Fibroblast of lung (primary cell): ENCODE measurements around the gene MPP3. TPM values are rescaled to one million over a fixed set of nuclear protein-coding genes. Genes with fewer than 3 reads are reported as not detected.

Experiments used
- DNase-seq, 2 donors: peaks; one replicate each; pipeline versions ENCODE4 v3.0.0 to v3.0.0-alpha.2; 2010; ENCODE audit warnings: low read depth in 2 of 2
- H2AFZ ChIP-seq: 2 replicates; pipeline ENCODE4 v1.5.1; 2012; ENCODE audit warnings: low read length, control low read depth, inconsistent platforms
- H3K27ac ChIP-seq: 2 replicates; pipeline ENCODE4 v1.5.1; 2011; ENCODE audit warnings: low read length, control low read depth; ENCODE audit not compliant: insufficient read depth
- H3K27me3 ChIP-seq: 2 replicates; pipeline ENCODE4 v1.5.1; 2011; ENCODE audit warnings: mild to moderate bottlenecking, low read length; ENCODE audit not compliant: control insufficient read depth, insufficient read depth
- H3K36me3 ChIP-seq: 2 replicates; pipeline ENCODE4 v1.5.1; 2011; ENCODE audit warnings: low read length; ENCODE audit not compliant: control insufficient read depth, insufficient read depth
- H3K4me1 ChIP-seq: 2 replicates; pipeline ENCODE4 v1.5.1; 2011; ENCODE audit warnings: low read length; ENCODE audit not compliant: control insufficient read depth, insufficient read depth; ENCODE audit errors: extremely low read depth
- H3K4me2 ChIP-seq: 2 replicates; pipeline ENCODE4 v1.5.1; 2011; ENCODE audit warnings: low read length, control low read depth; ENCODE audit not compliant: insufficient read depth; ENCODE audit errors: extremely low read depth
- H3K4me3 ChIP-seq, 4 experiments: fragments of 200-600 bp in 1 of 4; sonication (generic) in 1 of 4; replicated peaks in 1 of 4; 2 replicates each; pipeline ENCODE4 v1.5.1; 2011 to 2016; ENCODE audit warnings: low read length in 4 of 4, low read depth in 3 of 4, mild to moderate bottlenecking in 3 of 4, control low read depth in 2 of 4, inconsistent platforms in 1 of 4, mixed read lengths in 1 of 4; ENCODE audit not compliant: insufficient read depth in 1 of 4; ENCODE audit errors: control extremely low read depth in 1 of 4
- H3K79me2 ChIP-seq: 2 replicates; pipeline ENCODE4 v1.5.1; 2012; ENCODE audit warnings: mild to moderate bottlenecking, low read length, inconsistent platforms; ENCODE audit not compliant: control insufficient read depth, insufficient read depth
- H3K9ac ChIP-seq: 2 replicates; pipeline ENCODE4 v1.5.1; 2011; ENCODE audit warnings: mild to moderate bottlenecking, low read length, control low read depth; ENCODE audit not compliant: insufficient read depth
- H3K9me3 ChIP-seq: 2 replicates; pipeline ENCODE4 v1.5.1; 2012; ENCODE audit warnings: low read depth, low read length; ENCODE audit not compliant: control insufficient read depth, insufficient read depth
- H4K20me1 ChIP-seq: 2 replicates; pipeline ENCODE4 v1.5.1; 2011; ENCODE audit warnings: low read length; ENCODE audit not compliant: control insufficient read depth, insufficient read depth; ENCODE audit errors: extremely low read depth
- CTCF ChIP-seq, 2 donors: IDR thresholded peaks in 1 of 2; conservative IDR thresholded peaks in 1 of 2; 1 replicate in 1 of 2; 2 replicates in 1 of 2; pipeline ENCODE4 v1.5.1; 2011 to 2012; ENCODE audit warnings: low read length in 2 of 2, control low read depth in 1 of 2, inconsistent platforms in 1 of 2, low read depth in 1 of 2, mild to moderate bottlenecking in 1 of 2
- EZH2 ChIP-seq: IDR thresholded peaks from 2 replicates; pipeline ENCODE4 v1.5.1; 2012; ENCODE audit warnings: low read length, control low read depth, mild to moderate bottlenecking; ENCODE audit errors: missing control alignments
- polyA minus RNA-seq: library from RNA; depleted of rRNA, polyadenylated mRNA; stranded (reverse); fragments of >200 nt; gene quantifications from 2 replicates; pipeline ENCODE4 v1.2.3, GENCODE V29; 2011; ENCODE audit warnings: low replicate concordance
- polyA plus RNA-seq, 2 donors: library from polyadenylated mRNA; depleted of rRNA in 1 of 2; stranded (reverse) in 1 of 2; unstranded in 1 of 2; fragments of >200 nt; gene quantifications; 2 replicates each; pipeline ENCODE4 v1.2.1, GENCODE V29; 2011 to 2012; ENCODE audit warnings: missing spikeins in 1 of 2
- total RNA-seq: library from RNA; depleted of rRNA; stranded (reverse); fragments of >200 nt; gene quantifications from 2 replicates; pipeline ENCODE4 v1.2.1, GENCODE V29; 2014

MPP3 gene
- total RNA-seq (4.4 and 6.9 TPM in 2 replicates), polyA plus RNA-seq (4.6 and 5.7 TPM in 2 replicates), polyA minus RNA-seq (6.9 and 9.6 TPM in 2 replicates)
- polyA plus RNA-seq (2012) = 4.0 and 4.1 TPM in 2 replicates

- peak within 1 kb of the TSS; percentile 34 to 68 (median 58) for H3K4me3 ChIP-seq
- H3K4me2 ChIP-seq = peak within 1 kb of the TSS; percentile 88
- H3K36me3 ChIP-seq = peaks cover 14% of the 10 kb centered on the region
- TF ChIP-seq CTCF (conservative IDR thresholded peaks at IDR 0.05 in 1 of 2, IDR thresholded peaks at IDR 0.05 in 1 of 2; ENCODE audit: low read depth in 1 of 2, low read length in 2 of 2) (no peak), EZH2 (no peak)
- no peaks in the 10 kb centered on the region for H3K9me3 ChIP-seq
- peaks cover 8% of the 10 kb centered on the region for H3K4me1 ChIP-seq
- H3K27me3 ChIP-seq = no peaks in the 10 kb centered on the region
- H4K20me1 ChIP-seq = no peaks in the 10 kb centered on the region
- peak; percentile 59 to 66 for DNase-seq
- H3K27ac ChIP-seq = peak within 1 kb of the TSS; percentile 4
- peak within 1 kb of the TSS; percentile 73 for H3K9ac ChIP-seq
- peak within 1 kb of the TSS; percentile 54 for H2AFZ ChIP-seq
- no peaks in the 10 kb centered on the region for H3K79me2 ChIP-seq
Measured at GRCh38 chr17:43832976-43833829, at the start of gene MPP3. Gene MPP3, minus strand, starts transcription at chr17:43833146. Its CDS starts 1,240 bp downstream, at chr17:43831906.

GRCh38 chr17:43881758-43882505 is 49.0 kb upstream of the MPP3 start:
- no peak for TF ChIP-seq EZH2
- no peak for TF ChIP-seq CTCF (conservative IDR thresholded peaks at IDR 0.05 in 1 of 2, IDR thresholded peaks at IDR 0.05 in 1 of 2; ENCODE audit: low read depth in 1 of 2, low read length in 2 of 2)

GRCh38 chr17:43881181-43881580 is 48.2 kb upstream of the MPP3 start:
- Histone ChIP-seq H3K4me3 (no peak overlapping the region), H3K9ac (no peak overlapping the region), H2AFZ (no peak overlapping the region), H3K79me2 (no peaks in the 10 kb centered on the region), H3K36me3 (no peaks in the 10 kb centered on the region), H4K20me1 (no peaks in the 10 kb centered on the region), H3K4me2 (no peak overlapping the region), H3K27me3 (no peaks in the 10 kb centered on the region), H3K9me3 (no peaks in the 10 kb centered on the region), H3K4me1 (no peaks in the 10 kb centered on the region), H3K27ac (no peak overlapping the region)
- DNase-seq = no peak
- TF ChIP-seq EZH2 (no peak), CTCF (conservative IDR thresholded peaks at IDR 0.05 in 1 of 2, IDR thresholded peaks at IDR 0.05 in 1 of 2; ENCODE audit: low read depth in 1 of 2, low read length in 2 of 2) (no peak)

More at GRCh38 chr17:43881758-43882505, 49.0 kb upstream of the MPP3 start:
- no peak overlapping the region for H2AFZ ChIP-seq
- no peaks in the 10 kb centered on the region for H3K79me2 ChIP-seq
- no peak overlapping the region for H3K4me3 ChIP-seq
- no peaks in the 10 kb centered on the region for H3K4me1 ChIP-seq
- H3K4me2 ChIP-seq = no peak overlapping the region
- H3K9ac ChIP-seq = no peak overlapping the region
- H3K27ac ChIP-seq = no peak overlapping the region
- no peaks in the 10 kb centered on the region for H4K20me1 ChIP-seq
- H3K27me3 ChIP-seq = no peaks in the 10 kb centered on the region
- H3K9me3 ChIP-seq = no peaks in the 10 kb centered on the region
- H3K36me3 ChIP-seq = no peaks in the 10 kb centered on the region
- DNase-seq = no peak
